Stimulated activated CD8-positive, alpha-beta memory T cell treated with anti-CD3 and anti-CD28 coated beads, Interleukin-15, amount 100 ng/mL, for 48 hours (primary cell): ENCODE measurements around the gene LIG4.
A peak's percentile ranks its signal among the peaks of the same experiment; 100 is the strongest.
"Not testable (repeated sequence)": the region's sequence is repeated elsewhere in the genome, so short reads cannot be mapped to it uniquely, and the experiment has no call there.

Experiments
- DNase-seq, 2 donors: peaks; one replicate each; pipeline ENCODE4 v3.0.0-alpha.2; 2020; ENCODE audit warnings: low read depth in 2 of 2

The LIG4 gene

GRCh38 chr13:108215436-108215835 is at the start of gene LIG4:
LIG4 (minus strand) TSS chr13:108215536; CDS start chr13:108211268, 4,268 bp downstream.
- DNase-seq: peak; percentile 87

- DNase-seq: no peak
Measured at GRCh38 chr13:108263621-108264355, 48.5 kb upstream of the LIG4 start.

DNA sequence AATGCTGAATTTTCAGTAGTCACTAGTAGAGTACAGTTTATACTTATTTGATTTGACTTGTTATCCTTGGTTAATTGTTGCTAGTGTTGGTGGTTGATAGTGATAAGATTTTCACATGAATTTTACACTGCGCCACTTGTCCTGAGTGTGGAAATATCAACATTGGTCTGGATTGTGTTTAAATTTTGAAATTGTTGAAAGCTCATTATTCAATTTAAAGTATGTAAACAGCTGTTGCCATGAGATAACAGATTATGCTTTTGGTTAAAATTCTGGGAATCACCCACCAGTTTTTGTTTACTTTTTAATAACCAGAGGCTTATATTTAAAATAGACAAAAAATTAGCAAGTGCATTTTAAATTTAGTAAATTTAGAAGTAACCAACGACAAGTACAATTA is 41.9 kb upstream of the LIG4 start:
- DNase-seq: no peak

DNA sequence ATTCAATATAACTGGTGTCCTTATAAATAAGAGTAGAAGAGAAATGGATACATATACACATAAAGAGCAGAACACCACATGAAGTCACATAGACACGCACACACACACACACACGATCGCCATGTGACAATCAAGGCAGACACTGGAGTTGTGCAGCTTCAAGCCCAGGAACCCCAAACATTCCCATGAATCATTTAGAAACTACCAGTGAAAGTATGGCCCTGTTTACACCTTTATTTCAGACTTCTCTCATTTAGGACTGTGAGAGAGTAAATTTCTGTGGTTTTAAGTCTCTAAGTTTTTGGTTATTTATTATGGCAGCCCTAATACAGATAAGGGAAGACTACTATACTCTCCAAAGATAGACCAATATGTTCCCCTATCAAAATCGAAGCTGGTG is 33.8 kb upstream of the LIG4 start:
- no peak for DNase-seq

GRCh38 chr13:108230377-108230776 is 15.0 kb upstream of the LIG4 start:
- DNase-seq: no peak

DNA sequence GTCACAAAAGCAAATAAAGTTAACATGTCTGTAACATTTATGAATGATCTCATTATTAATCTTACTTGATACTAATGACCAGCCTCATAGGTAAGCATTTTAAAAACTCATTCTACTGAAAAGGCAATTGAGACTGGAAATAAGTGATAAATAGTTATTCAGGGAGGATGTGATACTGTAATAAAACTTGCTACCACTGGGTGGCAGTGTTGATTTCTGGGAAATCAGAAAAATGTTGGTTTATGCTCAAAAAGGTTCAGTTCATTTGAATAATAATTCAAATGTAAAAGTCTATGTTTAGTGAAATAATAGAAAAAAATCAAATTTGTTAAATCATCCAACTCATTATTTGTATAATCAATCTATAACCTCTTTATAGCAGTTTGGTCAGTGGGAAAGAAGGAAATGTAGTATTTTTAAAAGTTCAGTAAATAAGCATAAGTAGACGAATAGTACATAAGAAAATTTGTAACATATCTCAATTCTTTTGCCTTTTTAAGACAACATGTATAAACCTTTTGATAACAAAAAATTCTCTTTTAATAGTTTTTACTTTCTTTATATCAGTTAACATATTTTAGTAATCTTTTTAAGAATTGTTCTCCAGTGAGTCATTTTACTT is 12.4 kb upstream of the LIG4 start:
- no peak for DNase-seq

GRCh38 chr13:108226184-108226583 is 10.8 kb upstream of the LIG4 start:
- no peak for DNase-seq

- no peak for DNase-seq
Measured at GRCh38 chr13:108225440-108225839, 10.1 kb upstream of the LIG4 start.

- no peak for DNase-seq
Measured at GRCh38 chr13:108223687-108224503, 8.6 kb upstream of the LIG4 start.

GRCh38 chr13:108220041-108220440 is 4.7 kb upstream of the LIG4 start:
- DNase-seq: no peak

GRCh38 chr13:108218044-108218974 is 3.0 kb upstream of the LIG4 start, which contains the start of gene ABHD13:
ABHD13 (plus strand) TSS chr13:108218392; CDS start chr13:108229219, 10,827 bp downstream.
- peak; percentile 88 to 89 for DNase-seq

- not testable (repeated sequence) for DNase-seq
Measured at GRCh38 chr13:108217307-108218043, 2.1 kb upstream of the LIG4 start.

DNA sequence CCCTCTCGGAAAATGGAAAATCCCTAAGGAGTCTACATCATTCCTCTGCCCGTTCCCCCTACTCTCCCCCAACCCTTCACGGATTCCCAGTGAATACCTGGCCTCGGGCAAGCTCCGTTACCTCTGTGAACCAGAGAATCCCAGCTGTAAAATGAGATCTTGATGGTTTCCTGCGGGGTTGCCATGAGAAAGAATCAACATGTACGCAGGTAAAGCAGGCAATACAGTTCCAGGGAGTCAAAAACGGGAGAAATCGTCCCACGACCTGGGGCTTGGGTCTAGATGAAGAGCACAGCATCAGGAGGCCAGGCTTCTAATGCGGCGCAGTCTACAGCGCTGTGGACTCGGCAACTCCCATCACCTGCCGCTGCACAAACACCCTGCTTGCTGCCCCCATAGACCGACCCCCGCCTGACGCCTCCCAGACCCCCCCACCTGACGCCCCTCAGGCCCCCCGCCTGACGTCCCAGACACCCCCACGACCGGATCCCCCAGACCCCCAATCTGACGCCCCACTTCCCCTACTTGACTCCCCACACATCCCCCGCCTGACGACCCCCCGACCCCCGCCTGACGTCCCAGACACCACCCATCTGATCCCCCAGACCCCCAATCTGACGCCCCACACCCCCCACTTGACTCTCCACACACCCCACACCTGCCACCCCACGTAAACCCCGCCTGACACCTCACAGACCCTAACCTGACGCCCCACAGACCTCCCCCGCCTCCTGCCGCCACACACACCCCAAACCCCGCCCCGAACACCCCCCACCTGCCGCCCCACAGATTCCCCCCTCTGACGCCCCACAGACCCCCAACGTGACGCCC is 680 bp downstream of the LIG4 start:
- DNase-seq: no peak

DNA sequence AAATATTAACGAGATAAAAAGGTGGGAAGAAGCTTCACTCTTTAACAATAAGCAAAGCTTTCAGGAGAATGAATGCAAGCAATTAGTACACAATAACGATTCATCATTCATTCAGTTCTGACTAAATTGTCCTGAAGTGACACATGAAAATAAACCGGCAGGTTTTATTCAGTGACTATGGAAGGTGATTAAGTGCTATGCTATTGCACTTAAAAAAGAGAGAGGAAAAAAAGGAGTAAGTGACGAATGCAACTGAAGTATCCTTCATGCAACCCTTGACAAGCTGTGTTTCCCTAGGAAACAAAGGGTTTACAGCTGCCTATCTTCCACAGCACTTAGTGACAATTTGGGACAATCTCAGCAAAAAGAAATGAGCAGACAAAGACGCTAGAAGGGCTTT is 1.4 kb downstream of the LIG4 start:
- no peak for DNase-seq

DNA sequence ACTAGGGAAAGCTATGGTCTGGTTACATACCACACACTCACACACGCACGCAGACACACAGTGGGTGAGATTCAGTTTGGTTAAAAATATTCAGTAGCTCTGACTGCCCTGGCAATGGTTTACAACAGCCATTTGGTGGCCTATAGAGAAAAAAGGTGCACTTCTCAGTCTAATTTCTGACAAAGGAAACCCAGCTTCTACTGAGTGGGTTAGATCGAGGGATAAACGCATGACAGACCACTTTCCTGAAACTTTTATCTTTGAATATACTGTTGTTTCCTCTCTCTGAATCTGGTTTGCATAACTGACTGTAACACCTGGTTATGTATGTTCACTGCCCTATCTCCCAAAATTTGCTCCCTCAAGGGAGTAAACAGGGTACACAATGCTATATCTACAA is 2.5 kb downstream of the LIG4 start:
- DNase-seq: no peak

DNA sequence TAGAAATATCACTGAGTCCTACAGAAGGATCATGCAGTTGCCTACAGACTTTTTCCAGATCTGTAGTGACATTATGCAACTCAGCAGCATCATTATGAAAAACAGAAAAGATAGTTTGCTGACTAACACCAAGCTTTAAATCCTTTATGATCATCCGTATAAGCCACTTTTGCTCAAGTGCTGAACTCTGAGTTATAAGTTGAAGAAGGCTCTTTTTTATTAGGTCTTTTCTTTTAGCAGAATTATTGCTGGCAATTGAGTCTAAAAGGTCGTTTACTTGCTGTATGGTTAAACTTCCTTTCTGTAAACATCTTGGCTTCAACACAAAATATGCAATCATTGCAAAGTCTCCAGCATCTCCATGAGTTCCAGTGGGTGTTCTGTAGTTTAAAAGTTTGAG is 4.8 kb downstream of the LIG4 start:
- DNase-seq: no peak

DNA sequence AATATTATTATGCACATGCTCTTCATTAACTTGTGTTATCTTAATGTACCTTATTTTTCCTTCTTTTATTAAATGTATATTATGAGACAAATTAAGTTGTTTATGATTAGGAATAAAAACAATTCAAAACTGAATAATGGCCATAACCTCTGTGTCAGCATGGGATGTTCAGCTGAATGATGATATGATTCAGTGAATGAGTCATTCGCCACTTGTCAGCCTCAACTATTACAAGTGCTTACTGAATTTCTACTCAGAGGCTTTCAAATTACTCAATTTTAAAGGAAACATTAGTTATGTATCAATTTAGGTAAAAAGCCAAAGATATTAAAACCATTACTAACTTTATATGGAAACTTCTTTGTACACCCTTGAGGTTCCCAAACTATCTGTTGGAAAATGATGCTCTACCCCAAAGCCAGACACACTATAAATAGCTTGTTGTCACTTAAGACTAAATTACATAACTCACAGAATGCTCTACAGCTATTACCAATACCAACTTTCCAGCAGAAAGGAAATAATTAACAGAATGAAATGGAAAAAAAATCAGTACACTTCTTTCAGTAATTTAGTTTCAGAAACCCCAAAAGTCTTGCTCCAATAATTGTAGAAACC is 14.4 kb downstream of the LIG4 start:
- no peak for DNase-seq

DNA sequence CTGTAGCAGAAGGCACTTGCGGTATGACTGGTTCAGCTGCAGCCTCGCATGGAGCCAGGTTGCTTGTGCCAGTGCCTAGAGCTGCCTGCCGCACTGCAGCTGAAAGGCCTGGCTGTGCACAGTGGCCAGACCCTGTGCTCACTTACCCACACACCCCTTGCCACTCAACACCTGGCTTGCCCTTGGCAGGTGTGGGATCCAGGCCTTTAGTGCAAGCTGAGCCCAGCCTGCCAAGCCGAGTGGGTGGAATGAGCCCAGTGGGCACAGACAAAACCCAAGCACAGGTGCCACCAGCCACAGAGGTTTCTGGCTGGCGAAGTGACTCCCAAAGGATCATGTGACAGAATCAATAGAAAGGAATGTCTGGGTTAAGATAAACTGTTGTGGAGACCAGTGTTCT is 19.5 kb downstream of the LIG4 start:
- DNase-seq: no peak

GRCh38 chr13:108195146-108195545 is 20.2 kb downstream of the LIG4 start:
- no peak for DNase-seq
